Measurements from ENCODE around the gene DRD3. TPM values are rescaled to one million over a fixed set of nuclear protein-coding genes. Genes with fewer than 3 reads are reported as not detected.

The DRD3 gene
- total RNA-seq, 1 donor from 2014 or later, result not detected

DNA sequence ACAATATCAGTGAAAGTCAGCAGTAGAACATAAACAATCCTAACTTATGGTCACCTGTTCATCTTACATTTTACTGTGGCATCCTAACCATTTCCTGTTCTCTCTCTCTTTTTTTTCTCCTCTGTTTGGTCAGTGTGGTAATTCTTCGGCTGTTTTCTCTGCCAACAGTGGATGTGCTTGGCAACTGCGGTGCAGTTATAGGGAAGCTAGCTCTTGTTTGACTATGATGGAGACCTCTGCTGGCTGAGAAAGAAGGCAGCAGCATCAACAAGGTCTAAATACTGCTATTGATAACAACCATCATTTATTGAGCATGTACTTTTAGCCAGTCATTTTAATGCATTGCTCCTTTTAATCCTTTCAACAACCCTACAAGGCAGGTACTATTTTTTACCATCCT lies 723 bp upstream of the DRD3 start:
- intact Hi-C loops (cut with DNase I), result no loop called here
- TF ChIP-seq, protein P1, sequence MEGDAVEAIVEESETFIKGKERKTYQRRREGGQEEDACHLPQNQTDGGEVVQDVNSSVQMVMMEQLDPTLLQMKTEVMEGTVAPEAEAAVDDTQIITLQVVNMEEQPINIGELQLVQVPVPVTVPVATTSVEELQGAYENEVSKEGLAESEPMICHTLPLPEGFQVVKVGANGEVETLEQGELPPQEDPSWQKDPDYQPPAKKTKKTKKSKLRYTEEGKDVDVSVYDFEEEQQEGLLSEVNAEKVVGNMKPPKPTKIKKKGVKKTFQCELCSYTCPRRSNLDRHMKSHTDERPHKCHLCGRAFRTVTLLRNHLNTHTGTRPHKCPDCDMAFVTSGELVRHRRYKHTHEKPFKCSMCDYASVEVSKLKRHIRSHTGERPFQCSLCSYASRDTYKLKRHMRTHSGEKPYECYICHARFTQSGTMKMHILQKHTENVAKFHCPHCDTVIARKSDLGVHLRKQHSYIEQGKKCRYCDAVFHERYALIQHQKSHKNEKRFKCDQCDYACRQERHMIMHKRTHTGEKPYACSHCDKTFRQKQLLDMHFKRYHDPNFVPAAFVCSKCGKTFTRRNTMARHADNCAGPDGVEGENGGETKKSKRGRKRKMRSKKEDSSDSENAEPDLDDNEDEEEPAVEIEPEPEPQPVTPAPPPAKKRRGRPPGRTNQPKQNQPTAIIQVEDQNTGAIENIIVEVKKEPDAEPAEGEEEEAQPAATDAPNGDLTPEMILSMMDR (IDR thresholded peaks at IDR 0.05), result peak; percentile 28
- Histone ChIP-seq H3K4me3 (no peak overlapping the region), H3K9me3 (peaks cover under 1% of the 10 kb centered on the region), H3K27me3 (no peaks in the 10 kb centered on the region), H3K36me3 (no peaks in the 10 kb centered on the region), H3K27ac (no peak overlapping the region), H3K4me1 (no peaks in the 10 kb centered on the region)
- no peak for ATAC-seq
- DNase-seq, result no peak

DNA sequence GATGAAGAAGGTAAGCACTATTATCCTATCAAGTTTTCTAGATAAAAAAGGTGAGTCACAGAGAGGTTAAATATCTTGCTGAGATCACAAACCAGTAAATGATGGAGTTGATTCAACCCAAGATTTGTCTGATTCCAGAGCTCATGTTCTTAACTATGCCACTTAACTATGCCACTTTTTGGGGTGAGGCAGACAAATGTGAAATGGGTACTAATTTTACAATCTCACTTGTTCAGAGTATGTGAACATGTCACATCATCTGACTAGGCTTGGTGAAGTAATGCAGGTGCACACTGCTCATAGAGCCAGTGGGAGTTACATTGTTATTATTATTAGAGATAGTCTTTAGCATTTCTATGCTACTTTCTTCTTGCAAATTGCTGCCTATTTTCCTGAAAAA lies 2.0 kb downstream of the DRD3 start:
- intact Hi-C loops (cut with DNase I), result no loop called here

DNA sequence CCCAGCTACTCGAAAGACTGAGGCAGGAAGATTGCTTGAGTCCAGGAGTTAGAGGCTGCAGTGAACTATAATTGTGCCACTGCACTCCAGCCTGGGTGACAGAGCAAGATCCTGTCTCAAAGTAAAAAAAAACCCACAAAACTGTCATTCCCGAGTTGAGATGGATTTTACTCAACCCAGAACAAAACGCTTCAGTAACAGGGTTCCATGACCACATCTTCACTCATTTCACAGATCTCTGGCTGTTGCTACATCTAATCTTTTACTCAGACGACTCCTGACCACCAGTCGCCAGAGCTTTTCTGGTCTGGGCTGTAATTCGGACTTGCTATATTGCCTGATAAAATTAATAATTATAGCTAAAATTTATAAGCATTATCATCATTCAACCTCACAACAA lies 2.4 kb downstream of the DRD3 start:
- no peak for DNase-seq
- H3K27ac ChIP-seq, result no peak overlapping the region
- TF ChIP-seq, protein P1 (IDR thresholded peaks at IDR 0.05), result no peak
- no peaks in the 10 kb centered on the region for H3K4me1 ChIP-seq
- intact Hi-C loops (cut with DNase I), result no loop called here
- no peak for ATAC-seq
- H3K9me3 ChIP-seq, result no peaks in the 10 kb centered on the region
- H3K27me3 ChIP-seq, result no peaks in the 10 kb centered on the region
- no peaks in the 10 kb centered on the region for H3K36me3 ChIP-seq
- H3K4me3 ChIP-seq, result no peak overlapping the region

More for the DNA sequence above, 2.0 kb downstream of the DRD3 start:
- Histone ChIP-seq H3K36me3 (no peaks in the 10 kb centered on the region), H3K9me3 (no peaks in the 10 kb centered on the region), H3K4me1 (no peaks in the 10 kb centered on the region), H3K27ac (no peak overlapping the region), H3K4me3 (no peak overlapping the region), H3K27me3 (no peaks in the 10 kb centered on the region)
- no peak for ATAC-seq
- DNase-seq, result no peak
- TF ChIP-seq, protein P1 (IDR thresholded peaks at IDR 0.05), result no peak

DNA sequence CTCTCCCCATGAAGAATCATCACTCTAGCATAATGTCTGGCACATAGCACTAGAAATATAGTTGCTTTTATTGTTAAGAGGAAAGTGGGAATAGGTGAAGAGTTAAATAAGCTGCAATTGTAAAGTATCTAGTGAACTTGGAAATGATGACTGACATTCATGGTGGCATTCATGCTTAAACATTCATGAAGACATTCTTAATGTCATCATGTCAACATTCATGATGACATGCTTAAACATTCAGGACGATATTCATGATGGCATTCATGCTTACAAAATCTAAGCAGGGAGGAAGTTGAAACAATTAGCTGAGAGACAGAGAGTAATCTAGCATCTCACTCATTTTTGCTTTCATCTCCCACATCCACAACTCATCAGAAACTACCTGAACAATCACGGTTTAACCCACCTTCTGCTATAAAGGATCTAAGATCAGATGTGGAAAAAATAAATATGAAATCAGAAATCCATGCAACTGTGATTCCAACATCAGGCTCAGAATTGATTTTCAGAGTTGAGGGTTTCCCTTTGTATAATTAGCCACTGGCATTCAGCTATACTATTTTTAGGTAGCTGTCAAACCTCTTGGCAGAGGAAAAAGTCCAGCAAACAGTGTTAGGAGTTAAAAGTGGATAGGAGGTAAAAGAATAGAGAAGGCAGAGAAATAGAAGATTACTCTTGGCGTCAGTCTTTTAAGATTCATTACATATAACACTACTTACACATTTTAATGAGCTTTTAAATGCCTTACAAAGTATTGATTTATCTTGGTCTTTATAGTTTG lies 3.5 kb downstream of the DRD3 start:
- intact Hi-C loops (cut with DNase I), result no loop called here
- Histone ChIP-seq H3K9me3 (no peaks in the 10 kb centered on the region), H3K27ac (no peak overlapping the region), H3K36me3 (no peaks in the 10 kb centered on the region), H3K4me3 (no peak overlapping the region), H3K4me1 (no peaks in the 10 kb centered on the region), H3K27me3 (no peaks in the 10 kb centered on the region)
- no peak for DNase-seq
- TF ChIP-seq, protein P1 (IDR thresholded peaks at IDR 0.05), result no peak
- ATAC-seq, result no peak

DNA sequence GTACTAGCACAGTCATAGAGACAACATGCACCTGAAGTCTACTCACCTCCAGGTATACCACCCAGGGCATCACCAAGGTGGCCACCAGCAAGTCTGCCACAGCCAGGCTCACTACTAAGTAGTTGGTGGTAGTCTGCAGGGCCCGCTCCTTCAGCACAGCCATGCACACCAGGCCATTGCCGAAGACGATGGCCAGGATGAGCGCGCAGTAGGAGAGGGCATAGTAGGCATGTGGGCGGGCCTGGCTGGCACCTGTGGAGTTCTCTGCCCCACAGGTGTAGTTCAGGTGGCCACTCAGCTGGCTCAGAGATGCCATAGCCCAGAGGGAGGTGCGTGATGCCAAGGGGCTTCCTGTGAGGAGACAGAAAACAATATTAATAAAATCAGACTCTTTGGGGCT lies 7.2 kb downstream of the DRD3 start:
- H3K27me3 ChIP-seq, result no peaks in the 10 kb centered on the region
- H3K4me3 ChIP-seq, result no peak overlapping the region
- intact Hi-C loops (cut with DNase I), result no loop called here
- no peak for DNase-seq
- no peak overlapping the region for H3K27ac ChIP-seq
- no peaks in the 10 kb centered on the region for H3K4me1 ChIP-seq
- no peaks in the 10 kb centered on the region for H3K36me3 ChIP-seq
- TF ChIP-seq, protein P1 (IDR thresholded peaks at IDR 0.05), result no peak
- no peak for ATAC-seq
- H3K9me3 ChIP-seq, result no peaks in the 10 kb centered on the region

Measured in upper lobe of right lung (tissue), 1 donor.